Small intestine (tissue), 7 donors: ENCODE measurements around the gene LRRC55. TPM values are rescaled to one million over a fixed set of nuclear protein-coding genes. Genes with fewer than 3 reads are reported as not detected.
A peak's percentile ranks its signal among the peaks of the same experiment; 100 is the strongest.

Experiments used
- DNase-seq, 2 donors: peaks; one replicate each; pipeline versions ENCODE4 v3.0.0 to v3.0.0-alpha.2; 2013
- FAIRE-seq: peaks from 2 replicates; lab custom pipeline; 2012; peaks lifted over from hg19 to GRCh38; lab: Jason Lieb, UNC
- H3K27ac ChIP-seq, 3 donors: one replicate each; pipeline ENCODE4 v1.5.1; 2013; ENCODE audit warnings: low read length in 2 of 3, mild to moderate bottlenecking in 2 of 3, control low read depth in 1 of 3, inconsistent platforms in 1 of 3, low read depth in 1 of 3, moderate library complexity in 1 of 3
- H3K27me3 ChIP-seq, 3 donors: one replicate each; pipeline ENCODE4 v1.6.1; 2013; ENCODE audit warnings: low read length in 3 of 3, inconsistent platforms in 1 of 3; ENCODE audit not compliant: control insufficient read depth in 3 of 3, insufficient read depth in 3 of 3
- H3K36me3 ChIP-seq, 3 donors: one replicate each; pipeline ENCODE4 v1.6.1; 2013; ENCODE audit warnings: low read length in 3 of 3, inconsistent platforms in 1 of 3, low read depth in 1 of 3, mild to moderate bottlenecking in 1 of 3, moderate library complexity in 1 of 3; ENCODE audit not compliant: control insufficient read depth in 3 of 3, insufficient read depth in 2 of 3
- H3K4me1 ChIP-seq, 3 donors: one replicate each; pipeline ENCODE4 v1.6.1; 2013; ENCODE audit warnings: low read length in 2 of 3, inconsistent platforms in 1 of 3, low read depth in 1 of 3, mild to moderate bottlenecking in 1 of 3, moderate library complexity in 1 of 3; ENCODE audit not compliant: control insufficient read depth in 3 of 3, insufficient read depth in 2 of 3
- H3K4me3 ChIP-seq, 3 donors: one replicate each; pipeline ENCODE4 v1.5.1; 2013; ENCODE audit warnings: low read length in 3 of 3, control low read depth in 1 of 3, inconsistent platforms in 1 of 3, low read depth in 1 of 3, mild to moderate bottlenecking in 1 of 3, moderate library complexity in 1 of 3
- H3K9me3 ChIP-seq, 2 donors: one replicate each; pipeline ENCODE4 v1.6.1; 2013; ENCODE audit warnings: low read depth in 1 of 2, low read length in 1 of 2; ENCODE audit not compliant: control insufficient read depth in 2 of 2, insufficient read depth in 1 of 2
- WGBS, 3 donors: extraction: QIAGEN DNeasy Blood & Tissue Kit; methylation state at CpG; one replicate each; pipeline ENCODE4 v1.1.7; 2013; 5-methylcytosine and 5-hydroxymethylcytosine counted together
- polyA plus RNA-seq, 4 donors: library from polyadenylated mRNA; stranded (reverse) in 3 of 4; unstranded in 1 of 4; fragments of 200-250 nt in 3 of 4; fragments of 120-200 nt in 1 of 4; gene quantifications; one replicate each; pipeline versions ENCODE4 v1.2.1 to v1.2.3, GENCODE V29; 2013
- donor health status: healthy with polysubstance abuse.
- donor health status: control.
- donor health status: control.
- donor health status: Bipolar disorder and iron deficiency.
- donor health status: healthy.

Gene LRRC55
- polyA plus RNA-seq, 4 donors = 0.44 to 1.6 TPM; not detected in 2

GRCh38 chr11:57235761-57236703, 54.3 kb downstream of the LRRC55 start:
- Histone ChIP-seq H3K9me3 (no peaks in the 10 kb centered on the region), H3K36me3 (no peaks in the 10 kb centered on the region), H3K4me1 (no peaks in the 10 kb centered on the region), H3K4me3 (peak overlapping the region in 1 of 3 donors; percentile 30), H3K27me3 (peaks cover 0 to 13% (median 0%) of the 10 kb centered on the region in 3 donors), H3K27ac (peak overlapping the region in 1 of 3 donors; percentile 8)
- DNase-seq (no peak), FAIRE-seq (no peak)
- WGBS, 3 donors = 78 to 87% (median 78%) methylated on average over 39 of the region's 39 CpGs

- no peak for DNase-seq
- FAIRE-seq = no peak
- Histone ChIP-seq H3K4me3 (peak within 1 kb of the TSS in 1 of 3 donors; percentile 30), H3K9me3 (no peaks in the 10 kb centered on the region), H3K27ac (peak within 1 kb of the TSS in 2 of 3 donors; percentile 0 to 8), H3K36me3 (no peaks in the 10 kb centered on the region), H3K4me1 (no peaks in the 10 kb centered on the region), H3K27me3 (peaks cover 0 to 10% (median 0%) of the 10 kb centered on the region in 3 donors)
- 16 to 34% (median 27%) methylated on average over 6 of the region's 6 CpGs for WGBS, 3 donors
Measured at GRCh38 chr11:57237204-57237681, 55.5 kb downstream of the LRRC55 start, which contains the start of gene APLNR. APLNR (minus strand) TSS chr11:57237250; CDS start chr11:57237004, 246 bp downstream.

- Histone ChIP-seq H3K27me3 (peaks cover 0 to 7% (median 0%) of the 10 kb centered on the region in 3 donors), H3K36me3 (no peaks in the 10 kb centered on the region), H3K27ac (no peak overlapping the region), H3K4me1 (no peaks in the 10 kb centered on the region), H3K4me3 (no peak overlapping the region), H3K9me3 (no peaks in the 10 kb centered on the region)
- FAIRE-seq = no peak
- DNase-seq = no peak
- 65 to 78% (median 78%) methylated on average over 1 of the region's 1 CpG for whole genome bisulfite sequencing, 3 donors
Measured at GRCh38 chr11:57239348-57239747, 57.6 kb downstream of the LRRC55 start.

GRCh38 chr11:57240007-57240406, 58.3 kb downstream of the LRRC55 start:
- FAIRE-seq (no peak), DNase-seq (peak in 1 of 2 donors; percentile 13)
- Histone ChIP-seq H3K4me1 (no peaks in the 10 kb centered on the region), H3K27me3 (peaks cover 0 to 2% (median 0%) of the 10 kb centered on the region in 3 donors), H3K4me3 (no peak overlapping the region), H3K27ac (no peak overlapping the region), H3K36me3 (no peaks in the 10 kb centered on the region), H3K9me3 (peaks cover 0 to 2% of the 10 kb centered on the region in 2 donors)
- WGBS, 3 donors = 53 to 83% (median 66%) methylated on average over 2 of the region's 2 CpGs

GRCh38 chr11:57240757-57241156, 59.0 kb downstream of the LRRC55 start:
- Histone ChIP-seq H3K36me3 (no peaks in the 10 kb centered on the region), H3K9me3 (peaks cover 0 to 2% of the 10 kb centered on the region in 2 donors), H3K4me3 (no peak overlapping the region), H3K27me3 (no peaks in the 10 kb centered on the region), H3K27ac (no peak overlapping the region), H3K4me1 (no peaks in the 10 kb centered on the region)
- 50 to 57% (median 54%) methylated on average over 5 of the region's 5 CpGs for WGBS, 3 donors
- FAIRE-seq (no peak), DNase-seq (no peak)

Other genes starting within 250 kb of the LRRC55 start
- gene OR5AK2, start 193.0 kb upstream of the LRRC55 start, polyA plus RNA-seq = not detected
- 10 to 100 TPM in 1 of 4 donors, 1 to 10 TPM in 1, under 1 TPM in 1, not detected in 1; 0.27 to 25.4 (median 3.4) TPM for gene APLNR, start 55.3 kb downstream of the LRRC55 start, polyA plus RNA-seq
- 100 to 1,000 TPM in 1 of 4 donors, 10 to 100 TPM in 3; 72.1 to 178 (median 98.6) TPM for gene TNKS1BP1, start 143.0 kb downstream of the LRRC55 start, polyA plus RNA-seq
- 10 to 100 TPM; 32.4 to 95.4 (median 63.7) TPM for gene SSRP1, start 153.9 kb downstream of the LRRC55 start, polyA plus RNA-seq
- gene P2RX3, start 156.4 kb downstream of the LRRC55 start, polyA plus RNA-seq = under 1 TPM in 2 of 4 donors, not detected in 2; 0.46 to 0.68 TPM
- gene PRG3, start 199.2 kb downstream of the LRRC55 start, polyA plus RNA-seq = under 1 TPM in 1 of 4 donors, not detected in 3; 0.22 TPM
- under 1 TPM in 2 of 4 donors, not detected in 2; 0.15 to 0.31 TPM for gene PRG2, start 208.7 kb downstream of the LRRC55 start, polyA plus RNA-seq
- gene SLC43A3, start 245.2 kb downstream of the LRRC55 start, polyA plus RNA-seq = 10 to 100 TPM in 2 of 4 donors, 1 to 10 TPM in 2; 2.4 to 13.8 (median 8.3) TPM